Measurements from ENCODE around the gene BAX. TPM values are rescaled to one million over a fixed set of nuclear protein-coding genes. Genes with fewer than 3 reads are reported as not detected.

Gene BAX
- polyA plus RNA-seq, 1 donor (not counting 4 experiments of a cell fraction or from before 2014, with no cell fraction given) = 113 TPM

- no peaks in the 10 kb centered on the region for H3K9me1 ChIP-seq (ENCODE audit: control insufficient read depth, extremely low read depth, insufficient read depth, low read length)
- H3K9me3 ChIP-seq (ENCODE audit: control insufficient read depth, low read depth, low read length) = no peaks in the 10 kb centered on the region
- no peak for DNase-seq (ENCODE audit: low read depth, low spot score)
- H2AFZ ChIP-seq (ENCODE audit: control insufficient read depth, low read length) = no peak overlapping the region
- no peaks in the 10 kb centered on the region for H3K79me2 ChIP-seq (ENCODE audit: control insufficient read depth, insufficient read depth, low read length)
- no peak overlapping the region for H3K4me3 ChIP-seq (ENCODE audit: control insufficient read depth in 2 of 3, extremely low read depth in 1 of 3, insufficient read depth in 2 of 3, low read depth in 1 of 3, low read length in 3 of 3)
- dilution Hi-C loops (cut with MboI; ENCODE audit: extremely low pct_ligation_motif_present, low sequenced_read_pairs) = no loop called here
- no peak for TF ChIP-seq CTCF (optimal IDR thresholded peaks at IDR 0.05 in 1 of 3, IDR thresholded peaks at IDR 0.05 in 1 of 3, conservative IDR thresholded peaks at IDR 0.05 in 1 of 3; ENCODE audit: extremely low read depth in 1 of 3, insufficient read depth in 2 of 3, low read length in 3 of 3)
- TF ChIP-seq EZH2 (IDR thresholded peaks at IDR 0.05; ENCODE audit: low read length) = no peak
- no peaks in the 10 kb centered on the region for H3K27me3 ChIP-seq (ENCODE audit: control insufficient read depth, extremely low read depth, insufficient read depth, low read length)
- H3K4me2 ChIP-seq (ENCODE audit: control insufficient read depth, extremely low read depth, insufficient read depth, low read depth, low read length) = no peak overlapping the region
- FAIRE-seq = no peak
- no peak overlapping the region for H3K9ac ChIP-seq (ENCODE audit: control insufficient read depth, extremely low read depth, insufficient read depth, low read length)
- H3K27ac ChIP-seq (ENCODE audit: control insufficient read depth, insufficient read depth, low read length) = no peak overlapping the region
- H3K4me1 ChIP-seq (ENCODE audit: control insufficient read depth, extremely low read depth, insufficient read depth, low read length) = peaks cover 16% of the 10 kb centered on the region
- H3K36me3 ChIP-seq (ENCODE audit: control insufficient read depth in 2 of 2, extremely low read depth in 1 of 2, insufficient read depth in 2 of 2, low read length in 2 of 2) = peaks cover 28 to 30% of the 10 kb centered on the region in 2 experiments
- no peaks in the 10 kb centered on the region for H4K20me1 ChIP-seq (ENCODE audit: control insufficient read depth, extremely low read depth, insufficient read depth, low read length)
These were observed 22.4 kb downstream of the BAX start for GRCh38 chr19:48977061-48977460.

- Histone ChIP-seq H3K4me1 (ENCODE audit: control insufficient read depth, extremely low read depth, insufficient read depth, low read length) (peaks cover 16% of the 10 kb centered on the region), H3K9ac (ENCODE audit: control insufficient read depth, extremely low read depth, insufficient read depth, low read length) (no peak overlapping the region), H3K27me3 (ENCODE audit: control insufficient read depth, extremely low read depth, insufficient read depth, low read length) (no peaks in the 10 kb centered on the region), H3K79me2 (ENCODE audit: control insufficient read depth, insufficient read depth, low read length) (peaks cover 3% of the 10 kb centered on the region), H3K9me1 (ENCODE audit: control insufficient read depth, extremely low read depth, insufficient read depth, low read length) (no peaks in the 10 kb centered on the region), H3K4me3 (ENCODE audit: control insufficient read depth in 2 of 3, extremely low read depth in 1 of 3, insufficient read depth in 2 of 3, low read depth in 1 of 3, low read length in 3 of 3) (no peak overlapping the region), H3K4me2 (ENCODE audit: control insufficient read depth, extremely low read depth, insufficient read depth, low read depth, low read length) (no peak overlapping the region), H3K9me3 (ENCODE audit: control insufficient read depth, low read depth, low read length) (no peaks in the 10 kb centered on the region), H2AFZ (ENCODE audit: control insufficient read depth, low read length) (no peak overlapping the region), H3K27ac (ENCODE audit: control insufficient read depth, insufficient read depth, low read length) (no peak overlapping the region), H4K20me1 (ENCODE audit: control insufficient read depth, extremely low read depth, insufficient read depth, low read length) (no peaks in the 10 kb centered on the region), H3K36me3 (ENCODE audit: control insufficient read depth in 2 of 2, extremely low read depth in 1 of 2, insufficient read depth in 2 of 2, low read length in 2 of 2) (peaks cover 39 to 41% of the 10 kb centered on the region in 2 experiments)
- dilution Hi-C loops (cut with MboI; ENCODE audit: extremely low pct_ligation_motif_present, low sequenced_read_pairs) = no loop called here
- no peak for TF ChIP-seq CTCF (optimal IDR thresholded peaks at IDR 0.05 in 1 of 3, IDR thresholded peaks at IDR 0.05 in 1 of 3, conservative IDR thresholded peaks at IDR 0.05 in 1 of 3; ENCODE audit: extremely low read depth in 1 of 3, insufficient read depth in 2 of 3, low read length in 3 of 3)
- no peak for TF ChIP-seq EZH2 (IDR thresholded peaks at IDR 0.05; ENCODE audit: low read length)
- FAIRE-seq = no peak
- DNase-seq (ENCODE audit: low read depth, low spot score) = no peak
These were observed 27.6 kb downstream of the BAX start for GRCh38 chr19:48982280-48982679.

Data from keratinocyte (primary cell).